HS-5 (cell line): ENCODE measurements around the gene C11orf58.

ENCODE experiments used
- DNase-seq: peaks from one replicate; pipeline ENCODE4 v3.0.0-alpha.2; 2012; ENCODE audit warnings: low read depth

Gene C11orf58

DNA sequence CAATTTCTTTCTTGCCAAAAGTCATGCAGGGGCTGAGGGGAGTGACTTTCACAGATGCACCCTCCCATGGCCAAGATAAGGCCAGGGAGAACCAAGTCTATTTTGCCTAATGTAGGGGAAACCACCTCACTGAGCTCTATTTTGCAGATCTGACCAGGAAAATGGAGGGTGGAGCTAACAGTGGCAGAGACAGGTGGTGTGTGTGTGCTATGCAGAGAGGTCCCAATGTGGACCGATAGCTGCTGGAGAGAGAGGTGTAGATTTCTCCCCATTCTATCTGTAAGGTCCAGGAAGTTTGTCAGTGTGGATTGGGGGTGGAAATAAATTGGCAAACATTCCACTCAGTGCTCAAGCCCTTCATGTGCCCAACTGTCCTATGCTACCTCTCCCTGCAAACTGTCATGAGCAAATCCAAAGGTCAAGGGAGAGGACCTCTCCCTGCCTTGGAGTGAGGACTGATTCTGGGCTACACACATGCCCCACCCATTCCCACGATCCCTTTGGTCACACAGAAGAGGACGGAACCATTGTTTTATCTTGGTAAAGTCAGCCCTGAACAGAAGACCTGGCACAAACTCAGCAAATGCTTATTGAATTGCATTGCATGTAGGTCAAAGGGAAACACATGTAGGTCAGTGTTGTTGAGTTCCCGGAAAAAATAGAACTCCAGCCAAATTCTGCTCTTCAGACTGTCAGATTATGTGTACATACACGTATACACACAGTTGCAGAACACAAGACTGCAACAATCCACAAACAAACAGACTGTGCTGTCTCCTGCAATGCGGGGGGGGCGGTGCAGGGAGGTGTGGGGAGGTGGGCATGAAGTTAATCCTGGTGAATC, 65.9 kb downstream of the C11orf58 start:
- DNase-seq: no peak

DNA sequence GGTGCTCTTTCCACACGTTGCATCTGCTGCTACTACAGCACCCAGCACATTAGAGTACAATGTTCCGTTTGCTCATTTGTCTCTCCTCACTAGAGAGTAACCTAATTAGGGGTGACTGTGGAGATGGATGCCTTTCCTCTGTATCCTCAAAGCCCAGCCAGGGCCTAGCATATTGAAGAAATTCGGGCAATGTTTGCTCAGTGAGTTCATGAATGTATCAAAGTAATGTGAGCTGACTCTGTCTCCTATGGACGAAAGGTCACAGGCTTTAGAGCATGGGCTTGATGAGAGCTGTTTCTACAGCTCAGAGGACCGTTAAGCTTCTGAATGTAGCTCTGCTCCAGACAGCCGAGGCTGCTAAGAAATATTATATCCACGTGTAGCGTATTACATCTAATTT, 67.5 kb downstream of the C11orf58 start:
- no peak for DNase-seq

DNA sequence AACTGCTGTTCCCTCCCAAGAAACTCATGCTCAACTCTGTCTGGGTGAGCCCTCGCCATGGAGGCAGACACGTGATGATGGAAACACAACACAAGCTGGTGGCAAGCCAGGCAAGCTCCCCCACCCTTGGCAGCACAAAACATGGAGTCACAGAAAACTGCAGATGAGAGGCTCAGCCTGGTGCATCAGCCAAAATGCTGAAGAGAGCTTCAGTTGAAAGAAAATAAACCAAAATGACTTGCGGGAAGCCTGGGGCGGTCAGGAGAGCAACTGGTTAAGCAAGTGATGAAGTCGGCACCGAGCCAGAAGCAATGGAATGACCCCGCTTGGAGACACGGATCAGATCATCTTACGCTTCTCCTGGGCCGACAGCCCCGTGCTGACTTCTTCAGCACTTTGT, 68.3 kb downstream of the C11orf58 start:
- DNase-seq: no peak

DNA sequence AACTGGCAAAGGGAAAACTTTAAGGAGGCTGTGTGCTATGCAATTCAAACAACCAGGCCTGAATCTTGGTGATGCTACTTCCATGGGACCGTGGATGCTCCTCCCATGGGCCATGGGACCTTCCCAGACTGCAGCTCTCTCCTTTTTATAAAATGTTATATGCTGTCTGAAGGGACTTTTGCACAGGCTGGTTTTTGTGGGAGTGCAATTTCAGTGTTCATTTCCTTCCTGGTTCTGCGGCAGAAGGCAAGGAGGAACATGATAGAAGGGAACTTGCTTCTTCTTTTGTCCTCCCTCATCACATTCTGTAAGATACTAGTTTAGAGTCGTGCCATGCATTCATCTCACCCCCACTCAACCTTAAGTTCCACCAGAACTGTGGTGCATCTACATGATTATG, 68.9 kb downstream of the C11orf58 start:
- DNase-seq: no peak
